ENCODE data around the gene CLCN5. TPM values are rescaled to one million over a fixed set of nuclear protein-coding genes. Genes with fewer than 3 reads are reported as not detected.
A peak's percentile ranks its signal among the peaks of the same experiment; 100 is the strongest.

The CLCN5 gene
- total RNA-seq, 2 experiments from 2014 or later: 0.61 to 1.6 TPM

GRCh38 chrX:49972328-49972860, 50.0 kb downstream of the CLCN5 start:
- CTCF ChIA-PET: no interaction called here
- Mint-ChIP-seq H3K4me1 (ENCODE audit: low read depth) (no peaks in the 10 kb centered on the region), H3K4me3 (no peak overlapping the region), H3K9me3 (no peaks in the 10 kb centered on the region), H3K36me3 (ENCODE audit: low read depth) (no peaks in the 10 kb centered on the region), H3K27ac (no peak overlapping the region), H3K27me3 (no peaks in the 10 kb centered on the region)
- Histone ChIP-seq H3K27me3 (ENCODE audit: control insufficient read depth in 1 of 2, insufficient read depth in 2 of 2, low read length in 2 of 2) (no peaks in the 10 kb centered on the region), H3K4me3 (ENCODE audit: low read length) (no peak overlapping the region), H3K9me3 (ENCODE audit: control insufficient read depth in 1 of 2, insufficient read depth in 1 of 2, low read length in 2 of 2) (no peaks in the 10 kb centered on the region), H3K4me1 (ENCODE audit: insufficient read depth, low read length) (no peaks in the 10 kb centered on the region), H3K36me3 (ENCODE audit: insufficient read depth, low read length) (no peaks in the 10 kb centered on the region), H3K27ac (ENCODE audit: low read depth in 1 of 2, low read length in 2 of 2) (no peak overlapping the region)
- ATAC-seq (ENCODE audit: poor library complexity): no peak
- intact Hi-C loops (cut with DNase I, micrococcal nuclease): no loop called here
- POLR2A ChIA-PET: no interaction called here
- DNase-seq: no peak
- TF ChIP-seq CTCF (IDR thresholded peaks at IDR 0.05): no peak

- Histone ChIP-seq H3K4me1 (ENCODE audit: insufficient read depth, low read length) (no peaks in the 10 kb centered on the region), H3K36me3 (ENCODE audit: insufficient read depth, low read length) (no peaks in the 10 kb centered on the region), H3K27ac (ENCODE audit: low read depth in 1 of 2, low read length in 2 of 2) (no peak overlapping the region), H3K27me3 (ENCODE audit: control insufficient read depth in 1 of 2, insufficient read depth in 2 of 2, low read length in 2 of 2) (no peaks in the 10 kb centered on the region), H3K4me3 (ENCODE audit: low read length) (no peak overlapping the region), H3K9me3 (ENCODE audit: control insufficient read depth in 1 of 2, insufficient read depth in 1 of 2, low read length in 2 of 2) (no peaks in the 10 kb centered on the region)
- CTCF ChIA-PET: no interaction called here
- H3K36me3 Mint-ChIP-seq (ENCODE audit: low read depth): no peaks in the 10 kb centered on the region
- no peak overlapping the region for H3K4me3 Mint-ChIP-seq
- no peak overlapping the region for H3K27ac Mint-ChIP-seq
- intact Hi-C loops (cut with DNase I, micrococcal nuclease): no loop called here
- no peak for TF ChIP-seq CTCF (IDR thresholded peaks at IDR 0.05)
- H3K27me3 Mint-ChIP-seq: no peaks in the 10 kb centered on the region
- ATAC-seq (ENCODE audit: poor library complexity): no peak
- POLR2A ChIA-PET: no interaction called here
- no peaks in the 10 kb centered on the region for H3K9me3 Mint-ChIP-seq
- H3K4me1 Mint-ChIP-seq (ENCODE audit: low read depth): no peaks in the 10 kb centered on the region
- DNase-seq: no peak
These were observed 54.3 kb downstream of the CLCN5 start for GRCh38 chrX:49976682-49977197.

- no peaks in the 10 kb centered on the region for H3K9me3 Mint-ChIP-seq
- intact Hi-C loops (cut with DNase I, micrococcal nuclease): no loop called here
- DNase-seq (peak in 1 of 14 experiments; percentile 2), ATAC-seq (ENCODE audit: poor library complexity) (no peak)
- TF ChIP-seq CTCF (IDR thresholded peaks at IDR 0.05): no peak
- no peak overlapping the region for H3K4me3 Mint-ChIP-seq
- ChIA-PET CTCF (no interaction called here), POLR2A (no interaction called here)
- H3K36me3 Mint-ChIP-seq (ENCODE audit: low read depth): no peaks in the 10 kb centered on the region
- Histone ChIP-seq H3K9me3 (ENCODE audit: control insufficient read depth in 1 of 2, insufficient read depth in 1 of 2, low read length in 2 of 2) (no peaks in the 10 kb centered on the region), H3K4me1 (ENCODE audit: insufficient read depth, low read length) (no peaks in the 10 kb centered on the region), H3K36me3 (ENCODE audit: insufficient read depth, low read length) (no peaks in the 10 kb centered on the region), H3K4me3 (ENCODE audit: low read length) (no peak overlapping the region), H3K27me3 (ENCODE audit: control insufficient read depth in 1 of 2, insufficient read depth in 2 of 2, low read length in 2 of 2) (no peaks in the 10 kb centered on the region), H3K27ac (ENCODE audit: low read depth in 1 of 2, low read length in 2 of 2) (no peak overlapping the region)
- H3K27ac Mint-ChIP-seq: no peak overlapping the region
- H3K4me1 Mint-ChIP-seq (ENCODE audit: low read depth): no peaks in the 10 kb centered on the region
- H3K27me3 Mint-ChIP-seq: no peaks in the 10 kb centered on the region
These were observed 55.1 kb downstream of the CLCN5 start for GRCh38 chrX:49977319-49978090.

Data from CD4-positive, alpha-beta T cell (primary cell).